Thyroid gland (tissue), 4 donors: ENCODE data around the gene P2RX1.

Experiments
- CTCF ChIP-seq, 6 experiments: fragments of 200-600 bp in 3 of 6; fragments of 450-650 bp in 3 of 6; sonication (generic) in 3 of 6; IDR thresholded peaks; one replicate each; pipeline ENCODE4 v1.5.1; 2016 to 2019; ENCODE audit warnings: antibody characterized with exemption in 6 of 6, mild to moderate bottlenecking in 2 of 6, inconsistent platforms in 1 of 6, moderate library complexity in 1 of 6
- POLR2A ChIP-seq, 2 donors: fragments of 450-650 bp; IDR thresholded peaks; one replicate each; pipeline ENCODE4 v1.6.1; 2017; ENCODE audit warnings: antibody characterized with exemption in 2 of 2, mild to moderate bottlenecking in 2 of 2, moderate library complexity in 1 of 2

DNA sequence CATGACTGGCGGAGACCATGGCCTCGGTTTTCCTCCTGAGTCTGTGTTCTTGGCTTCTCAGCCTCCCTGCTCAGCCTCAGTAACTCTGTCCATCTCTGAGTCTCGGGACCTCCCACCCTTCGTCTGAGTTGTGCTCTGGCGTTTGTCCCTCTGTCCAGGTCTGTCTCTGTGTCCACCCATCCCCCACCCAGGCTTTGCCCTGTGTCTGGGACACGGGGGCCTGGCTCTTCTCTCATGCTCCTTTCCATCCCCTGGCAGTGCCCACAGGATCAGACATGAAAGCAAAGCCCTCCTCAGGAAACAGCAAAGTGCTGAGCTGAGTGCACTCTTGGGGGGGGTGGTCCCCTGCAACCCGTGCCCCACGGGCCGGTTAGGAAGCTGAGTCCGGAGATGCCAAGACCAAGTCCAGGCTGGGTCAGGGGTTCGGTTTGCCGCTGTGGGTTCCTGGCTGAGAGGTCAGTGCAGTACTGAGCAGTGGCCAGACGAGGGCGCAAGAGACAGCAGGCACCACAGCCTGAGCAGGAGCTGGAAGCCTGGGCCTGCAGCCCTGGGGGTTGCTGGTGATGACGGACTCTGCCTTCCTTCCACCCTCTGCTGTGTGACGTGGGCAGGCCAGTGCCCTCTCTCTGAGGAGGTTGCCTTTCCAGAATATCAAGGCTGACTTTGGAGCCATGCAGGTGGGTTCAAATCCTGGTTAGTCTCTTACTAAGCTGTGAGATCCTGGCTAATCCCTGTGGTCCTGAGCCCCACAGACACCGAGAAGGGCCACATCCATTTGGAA is 2.5 kb downstream of the P2RX1 start:
- TF ChIP-seq POLR2A (IDR thresholded peaks at IDR 0.05): no peak
- peak; percentile 83 to 98 (median 94) for TF ChIP-seq CTCF (IDR thresholded peaks at IDR 0.05)
